Metanephros (tissue), 1 donor: ENCODE results near the gene RPUSD3. TPM values are rescaled to one million over a fixed set of nuclear protein-coding genes. Genes with fewer than 3 reads are reported as not detected.

Source experiments
- total RNA-seq: library from RNA; depleted of rRNA; stranded (reverse); fragments of >200 nt; gene quantifications from one replicate; pipeline ENCODE4 v1.2.3, GENCODE V29; 2014

Gene RPUSD3, protein sequence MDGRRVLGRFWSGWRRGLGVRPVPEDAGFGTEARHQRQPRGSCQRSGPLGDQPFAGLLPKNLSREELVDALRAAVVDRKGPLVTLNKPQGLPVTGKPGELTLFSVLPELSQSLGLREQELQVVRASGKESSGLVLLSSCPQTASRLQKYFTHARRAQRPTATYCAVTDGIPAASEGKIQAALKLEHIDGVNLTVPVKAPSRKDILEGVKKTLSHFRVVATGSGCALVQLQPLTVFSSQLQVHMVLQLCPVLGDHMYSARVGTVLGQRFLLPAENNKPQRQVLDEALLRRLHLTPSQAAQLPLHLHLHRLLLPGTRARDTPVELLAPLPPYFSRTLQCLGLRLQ
- 24.3 TPM for total RNA-seq

GRCh38 chr3:9843715-9844438 lies at the start of gene RPUSD3:
RPUSD3 (minus strand) TSS chr3:9844008; CDS start chr3:9843990, 18 bp downstream.

DNA sequence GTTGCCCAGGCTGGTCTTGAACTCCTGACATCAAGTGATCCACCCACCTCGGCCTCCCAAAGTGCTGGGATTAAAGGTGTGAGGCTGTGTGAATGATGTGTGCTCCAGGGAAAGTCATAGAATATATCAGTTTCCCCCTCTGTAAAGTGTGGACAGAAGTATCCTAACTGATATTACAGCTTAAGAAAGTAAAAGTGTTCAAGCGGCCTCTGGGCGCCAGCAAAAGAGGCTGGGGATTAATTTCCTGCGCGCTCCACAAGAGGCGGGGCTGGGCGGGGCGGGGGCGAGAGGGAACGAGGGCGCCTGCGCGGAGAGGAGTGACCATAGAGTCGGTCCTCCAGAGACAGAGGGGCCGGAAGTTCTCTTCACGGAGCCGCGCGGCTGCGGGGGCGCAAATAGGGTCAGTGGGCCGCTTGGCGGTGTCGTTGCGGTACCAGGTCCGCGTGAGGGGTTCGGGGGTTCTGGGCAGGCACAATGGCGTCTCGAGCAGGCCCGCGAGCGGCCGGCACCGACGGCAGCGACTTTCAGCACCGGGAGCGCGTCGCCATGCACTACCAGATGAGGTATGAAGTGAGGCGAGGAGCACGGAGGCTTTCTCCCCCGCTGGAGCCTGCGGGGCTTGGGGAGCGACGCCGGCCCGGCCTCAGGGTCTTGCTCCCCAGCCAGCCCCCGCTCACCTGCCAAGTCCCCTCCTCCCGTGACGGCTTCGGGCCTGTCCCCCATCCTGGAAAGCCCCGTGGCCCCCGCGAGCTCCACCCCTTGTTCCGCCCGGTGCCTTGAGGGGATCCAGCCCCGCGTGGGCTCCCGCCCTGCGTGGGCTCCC lies 46.7 kb upstream of the RPUSD3 start, which contains the start of gene JAGN1:
Gene JAGN1 (plus strand): TSS at position 362 of the 823 bp plus-strand sequence. CDS start 113 bp downstream, at position 475.

GRCh38 chr3:9879830-9880549 lies 36.2 kb upstream of the RPUSD3 start, which contains the start of gene CIDEC:
CIDEC (minus strand) TSS chr3:9880253; CDS start chr3:9878486, 1,767 bp downstream.

GRCh38 chr3:9809615-9810432 lies 34.0 kb downstream of the RPUSD3 start, which contains the start of gene TTLL3:
TTLL3 (plus strand) TSS chr3:9810262; CDS start chr3:9810662, 400 bp downstream.

DNA sequence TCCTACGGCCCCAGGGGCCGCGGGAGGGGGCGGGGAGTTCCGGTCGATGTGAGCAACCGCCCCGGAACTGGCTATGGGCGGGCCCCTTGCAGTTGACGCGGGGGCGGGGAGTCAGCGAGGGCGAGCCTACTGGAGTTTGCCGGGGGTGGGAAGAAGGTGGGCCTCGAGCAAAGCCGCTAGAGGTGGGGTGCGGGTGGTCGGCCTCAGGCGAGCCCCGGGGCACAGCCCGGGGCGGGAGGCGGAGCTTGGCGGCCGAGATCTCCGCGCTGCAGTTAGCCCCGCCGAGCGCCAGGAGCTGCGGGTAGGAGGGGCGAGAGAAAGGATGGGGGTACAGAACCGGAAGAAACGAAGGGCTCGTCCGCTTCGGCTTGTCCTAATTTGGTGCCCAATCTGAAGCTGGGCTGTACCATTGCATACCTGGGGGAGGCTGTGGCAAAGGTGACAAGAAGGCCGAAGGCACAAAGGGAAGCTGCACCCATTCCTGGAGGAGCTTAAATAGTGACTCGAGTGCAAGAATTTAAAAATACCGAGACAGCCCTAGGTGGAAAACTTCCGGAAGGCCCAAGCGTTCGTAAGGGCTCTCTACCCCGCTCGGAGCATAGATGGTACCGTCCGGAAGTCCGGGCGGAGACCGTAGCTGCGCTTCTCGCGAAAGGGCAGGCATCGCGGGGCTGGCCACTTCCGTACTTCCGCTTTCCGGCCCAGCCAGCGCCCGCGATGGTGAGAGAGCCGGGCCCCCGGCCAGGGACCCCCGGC lies 51.2 kb downstream of the RPUSD3 start, which contains the start of the genes ARPC4 and TADA3:
Gene ARPC4 (plus strand): TSS at position 678 of the 756 bp plus-strand sequence. CDS start 40 bp downstream, at position 718.
Gene TADA3 (minus strand): TSS at position 69 of the 756 bp plus-strand sequence. CDS start 1,007 bp downstream, outside the sequence.

Other genes starting within 250 kb of the RPUSD3 start
- gene MTMR14, start 194.5 kb downstream of the RPUSD3 start, total RNA-seq = 29.8 TPM
- gene CPNE9, start 140.2 kb downstream of the RPUSD3 start, total RNA-seq = 0.23 TPM
- 17.2 TPM for gene BRPF1, start 112.3 kb downstream of the RPUSD3 start, total RNA-seq
- 33.7 TPM for gene OGG1, start 94.1 kb downstream of the RPUSD3 start, total RNA-seq
- 29.7 TPM for gene CAMK1, start 74.1 kb downstream of the RPUSD3 start, total RNA-seq
- 40.0 TPM for gene TADA3, start 51.5 kb downstream of the RPUSD3 start, total RNA-seq
- gene ARPC4, start 50.9 kb downstream of the RPUSD3 start, total RNA-seq = 103 TPM
- 70.1 TPM for gene TTLL3, start 33.7 kb downstream of the RPUSD3 start, total RNA-seq
- gene CIDEC, start 36.2 kb upstream of the RPUSD3 start, total RNA-seq = 0.18 TPM
- 24.0 TPM for gene JAGN1, start 46.6 kb upstream of the RPUSD3 start, total RNA-seq
- gene IL17RE, start 58.8 kb upstream of the RPUSD3 start, total RNA-seq = 4.0 TPM
- 46.5 TPM for gene IL17RC, start 73.1 kb upstream of the RPUSD3 start, total RNA-seq
- 43.0 TPM for gene CRELD1, start 89.8 kb upstream of the RPUSD3 start, total RNA-seq
- 3.3 TPM for gene PRRT3, start 108.4 kb upstream of the RPUSD3 start, total RNA-seq
- gene EMC3, start 142.8 kb upstream of the RPUSD3 start, total RNA-seq = 40.9 TPM
- 14.9 TPM for gene FANCD2, start 182.4 kb upstream of the RPUSD3 start, total RNA-seq